ENCODE measurements around the gene TNIP2. TPM values are rescaled to one million over a fixed set of nuclear protein-coding genes. Genes with fewer than 3 reads are reported as not detected.

TNIP2 gene, protein sequence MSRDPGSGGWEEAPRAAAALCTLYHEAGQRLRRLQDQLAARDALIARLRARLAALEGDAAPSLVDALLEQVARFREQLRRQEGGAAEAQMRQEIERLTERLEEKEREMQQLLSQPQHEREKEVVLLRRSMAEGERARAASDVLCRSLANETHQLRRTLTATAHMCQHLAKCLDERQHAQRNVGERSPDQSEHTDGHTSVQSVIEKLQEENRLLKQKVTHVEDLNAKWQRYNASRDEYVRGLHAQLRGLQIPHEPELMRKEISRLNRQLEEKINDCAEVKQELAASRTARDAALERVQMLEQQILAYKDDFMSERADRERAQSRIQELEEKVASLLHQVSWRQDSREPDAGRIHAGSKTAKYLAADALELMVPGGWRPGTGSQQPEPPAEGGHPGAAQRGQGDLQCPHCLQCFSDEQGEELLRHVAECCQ
- total RNA-seq: 99.2 and 102 TPM in 2 replicates

GRCh38 chr4:2755821-2756690 is at the start of gene TNIP2:
TSS of gene TNIP2 (minus strand) at chr4:2756336. CDS start at chr4:2756289, 47 bp downstream.

GRCh38 chr4:2792711-2793585 is 36.8 kb upstream of the TNIP2 start, which contains the start of gene SH3BP2:
TSS of gene SH3BP2 (plus strand) at chr4:2793085. CDS start at chr4:2820618, 27,533 bp downstream.

Other genes starting within 250 kb of the TNIP2 start
- 12.6 and 15.5 TPM in 2 replicates for gene FAM193A, start 219.7 kb downstream of the TNIP2 start, total RNA-seq
- 30.9 and 31.6 TPM in 2 replicates for gene SH3BP2, start 36.7 kb upstream of the TNIP2 start, total RNA-seq
- gene ADD1, start 87.5 kb upstream of the TNIP2 start, total RNA-seq: 173 and 190 TPM in 2 replicates
- gene NOP14, start 207.1 kb upstream of the TNIP2 start, total RNA-seq: 32.4 and 33.7 TPM in 2 replicates
- 3.1 and 3.5 TPM in 2 replicates for gene GRK4, start 207.2 kb upstream of the TNIP2 start, total RNA-seq